ENCODE measurements around the gene TMOD3.
"Not testable (repeated sequence)": the region's sequence is repeated elsewhere in the genome, so short reads cannot be mapped to it uniquely, and the experiment has no call there.

The TMOD3 gene

GRCh38 chr15:51829376-51830275 is at the start of gene TMOD3:
Gene TMOD3, plus strand, starts transcription at chr15:51829653. Its CDS starts 33,232 bp downstream, at chr15:51862885.
- peak; percentile 48 for DNase-seq (ENCODE audit: low read depth)

- no peak for DNase-seq (ENCODE audit: low read depth)
These were observed 48.8 kb upstream of the TMOD3 start for GRCh38 chr15:51780636-51781035.

- no peak for DNase-seq (ENCODE audit: low read depth)
These were observed 47.9 kb upstream of the TMOD3 start for GRCh38 chr15:51781506-51781905.

GRCh38 chr15:51782357-51782896 is 47.0 kb upstream of the TMOD3 start:
- DNase-seq (ENCODE audit: low read depth), result no peak

GRCh38 chr15:51783967-51784366 is 45.5 kb upstream of the TMOD3 start:
- DNase-seq (ENCODE audit: low read depth), result no peak

GRCh38 chr15:51787130-51787529 is 42.3 kb upstream of the TMOD3 start:
- DNase-seq (ENCODE audit: low read depth), result not testable (repeated sequence)

- DNase-seq (ENCODE audit: low read depth), result not testable (repeated sequence)
These were observed 37.0 kb upstream of the TMOD3 start for GRCh38 chr15:51792474-51792873.

GRCh38 chr15:51793521-51794305 is 35.7 kb upstream of the TMOD3 start:
- no peak for DNase-seq (ENCODE audit: low read depth)

GRCh38 chr15:51796847-51797401 is 32.5 kb upstream of the TMOD3 start:
- DNase-seq (ENCODE audit: low read depth), result no peak

GRCh38 chr15:51798281-51798680 is 31.2 kb upstream of the TMOD3 start:
- no peak for DNase-seq (ENCODE audit: low read depth)

GRCh38 chr15:51799282-51800252 is 29.9 kb upstream of the TMOD3 start:
- DNase-seq (ENCODE audit: low read depth), result no peak

- DNase-seq (ENCODE audit: low read depth), result no peak
These were observed 28.0 kb upstream of the TMOD3 start for GRCh38 chr15:51801391-51801835.

GRCh38 chr15:51802593-51802992 is 26.9 kb upstream of the TMOD3 start:
- DNase-seq (ENCODE audit: low read depth), result no peak

GRCh38 chr15:51803965-51804364 is 25.5 kb upstream of the TMOD3 start:
- no peak for DNase-seq (ENCODE audit: low read depth)

- DNase-seq (ENCODE audit: low read depth), result no peak
These were observed 23.3 kb upstream of the TMOD3 start for GRCh38 chr15:51806123-51806522.

GRCh38 chr15:51809457-51809856 is 20.0 kb upstream of the TMOD3 start:
- no peak for DNase-seq (ENCODE audit: low read depth)

- DNase-seq (ENCODE audit: low read depth), result no peak
These were observed 16.9 kb upstream of the TMOD3 start for GRCh38 chr15:51812598-51812997.

GRCh38 chr15:51814606-51815005 is 14.8 kb upstream of the TMOD3 start:
- no peak for DNase-seq (ENCODE audit: low read depth)

- no peak for DNase-seq (ENCODE audit: low read depth)
These were observed 12.8 kb upstream of the TMOD3 start for GRCh38 chr15:51816611-51817010.

- DNase-seq (ENCODE audit: low read depth), result no peak
These were observed 11.3 kb upstream of the TMOD3 start for GRCh38 chr15:51818150-51818549.

GRCh38 chr15:51825698-51826097 is 3.8 kb upstream of the TMOD3 start:
- DNase-seq (ENCODE audit: low read depth), result no peak
